A204.1 (cell line): ENCODE data around the gene SON.
A peak's percentile ranks its signal among the peaks of the same experiment; 100 is the strongest.
"Not testable (repeated sequence)": the region's sequence is repeated elsewhere in the genome, so short reads cannot be mapped to it uniquely, and the experiment has no call there.

Experiments
- FAIRE-seq: peaks from 2 replicates; lab custom pipeline; 2012; peaks lifted over from hg19 to GRCh38; lab: Jason Lieb, UNC

Gene SON

DNA sequence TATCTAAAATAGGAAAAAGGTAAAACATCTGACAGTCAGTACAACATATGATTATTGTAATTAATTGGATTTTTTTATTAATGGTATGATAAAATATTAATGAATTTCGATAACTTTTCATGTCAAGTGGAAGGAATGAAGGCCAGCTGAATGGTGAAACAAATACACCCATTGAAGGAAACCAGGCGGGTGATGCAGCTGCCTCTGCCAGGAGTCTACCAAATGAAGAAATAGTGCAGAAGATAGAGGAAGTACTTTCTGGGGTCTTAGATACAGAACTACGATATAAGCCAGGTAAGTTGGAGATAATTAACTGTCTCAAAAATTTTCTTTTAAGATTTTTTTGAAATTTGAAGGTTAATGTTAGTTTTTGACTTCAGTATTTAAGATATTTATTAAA is 3.2 kb downstream of the SON start:
- no peak for FAIRE-seq

GRCh38 chr21:33549848-33550771 is 7.3 kb downstream of the SON start:
- FAIRE-seq, result no peak

DNA sequence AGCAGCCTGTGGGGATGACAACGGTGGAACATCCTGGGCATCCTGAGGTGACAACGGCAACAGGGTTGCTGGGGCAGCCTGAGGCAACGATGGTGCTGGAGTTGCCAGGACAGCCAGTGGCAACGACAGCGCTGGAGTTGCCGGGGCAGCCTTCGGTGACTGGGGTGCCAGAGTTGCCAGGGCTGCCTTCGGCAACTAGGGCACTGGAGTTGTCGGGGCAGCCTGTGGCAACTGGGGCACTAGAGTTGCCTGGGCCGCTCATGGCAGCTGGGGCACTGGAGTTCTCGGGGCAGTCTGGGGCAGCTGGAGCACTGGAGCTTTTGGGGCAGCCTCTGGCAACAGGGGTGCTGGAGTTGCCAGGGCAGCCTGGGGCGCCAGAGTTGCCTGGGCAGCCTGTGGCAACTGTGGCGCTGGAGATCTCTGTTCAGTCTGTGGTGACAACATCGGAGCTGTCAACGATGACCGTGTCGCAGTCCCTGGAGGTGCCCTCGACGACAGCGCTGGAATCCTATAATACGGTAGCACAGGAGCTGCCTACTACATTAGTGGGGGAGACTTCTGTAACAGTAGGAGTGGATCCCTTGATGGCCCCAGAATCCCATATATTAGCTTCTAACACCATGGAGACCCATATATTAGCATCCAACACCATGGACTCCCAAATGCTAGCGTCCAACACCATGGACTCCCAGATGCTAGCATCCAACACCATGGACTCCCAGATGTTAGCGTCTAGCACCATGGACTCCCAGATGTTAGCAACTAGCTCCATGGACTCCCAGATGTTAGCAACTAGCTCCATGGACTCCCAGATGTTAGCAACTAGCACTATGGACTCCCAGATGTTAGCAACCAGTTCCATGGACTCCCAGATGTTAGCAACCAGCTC is 8.2 kb downstream of the SON start:
- no peak for FAIRE-seq

GRCh38 chr21:33551664-33552063 is 8.8 kb downstream of the SON start:
- no peak for FAIRE-seq

DNA sequence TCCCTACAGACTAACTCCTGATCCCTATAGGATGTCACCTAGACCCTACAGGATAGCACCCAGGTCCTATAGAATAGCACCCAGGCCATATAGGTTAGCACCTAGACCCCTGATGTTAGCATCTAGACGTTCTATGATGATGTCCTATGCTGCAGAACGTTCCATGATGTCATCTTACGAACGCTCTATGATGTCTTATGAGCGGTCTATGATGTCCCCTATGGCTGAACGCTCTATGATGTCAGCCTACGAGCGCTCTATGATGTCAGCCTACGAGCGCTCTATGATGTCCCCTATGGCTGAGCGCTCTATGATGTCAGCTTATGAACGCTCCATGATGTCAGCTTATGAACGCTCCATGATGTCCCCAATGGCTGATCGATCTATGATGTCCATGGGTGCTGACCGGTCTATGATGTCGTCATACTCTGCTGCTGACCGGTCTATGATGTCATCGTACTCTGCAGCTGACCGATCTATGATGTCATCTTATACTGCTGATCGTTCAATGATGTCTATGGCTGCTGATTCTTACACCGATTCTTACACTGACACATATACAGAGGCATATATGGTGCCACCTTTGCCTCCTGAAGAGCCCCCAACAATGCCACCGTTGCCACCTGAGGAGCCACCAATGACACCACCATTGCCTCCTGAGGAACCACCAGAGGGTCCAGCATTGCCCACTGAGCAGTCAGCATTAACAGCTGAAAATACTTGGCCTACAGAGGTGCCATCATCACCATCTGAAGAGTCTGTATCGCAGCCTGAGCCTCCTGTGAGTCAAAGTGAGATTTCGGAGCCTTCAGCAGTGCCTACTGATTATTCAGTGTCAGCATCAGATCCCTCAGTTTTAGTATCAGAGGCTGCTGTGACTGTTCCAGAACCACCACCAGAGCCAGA is 9.5 kb downstream of the SON start:
- no peak for FAIRE-seq

- FAIRE-seq, result no peak
Observed at GRCh38 chr21:33552999-33553598, 10.3 kb downstream of the SON start.

DNA sequence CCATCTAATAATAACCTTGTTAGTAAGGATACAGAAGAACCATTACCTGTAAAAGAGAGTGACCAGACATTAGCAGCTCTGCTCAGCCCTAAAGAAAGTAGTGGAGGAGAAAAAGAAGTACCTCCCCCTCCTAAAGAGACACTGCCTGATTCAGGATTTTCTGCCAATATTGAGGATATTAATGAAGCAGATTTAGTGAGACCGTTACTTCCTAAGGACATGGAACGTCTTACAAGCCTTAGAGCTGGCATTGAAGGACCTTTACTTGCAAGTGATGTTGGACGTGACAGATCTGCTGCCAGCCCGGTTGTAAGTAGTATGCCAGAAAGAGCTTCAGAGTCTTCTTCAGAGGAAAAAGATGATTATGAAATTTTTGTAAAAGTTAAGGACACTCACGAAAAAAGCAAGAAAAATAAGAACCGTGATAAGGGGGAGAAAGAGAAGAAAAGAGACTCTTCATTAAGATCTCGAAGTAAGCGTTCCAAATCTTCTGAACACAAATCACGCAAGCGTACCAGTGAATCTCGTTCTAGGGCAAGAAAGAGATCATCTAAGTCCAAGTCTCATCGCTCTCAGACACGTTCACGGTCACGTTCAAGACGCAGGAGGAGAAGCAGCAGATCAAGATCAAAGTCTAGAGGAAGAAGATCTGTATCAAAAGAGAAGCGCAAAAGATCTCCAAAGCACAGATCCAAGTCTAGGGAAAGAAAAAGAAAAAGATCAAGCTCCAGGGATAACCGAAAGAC is 11.6 kb downstream of the SON start:
- no peak for FAIRE-seq

DNA sequence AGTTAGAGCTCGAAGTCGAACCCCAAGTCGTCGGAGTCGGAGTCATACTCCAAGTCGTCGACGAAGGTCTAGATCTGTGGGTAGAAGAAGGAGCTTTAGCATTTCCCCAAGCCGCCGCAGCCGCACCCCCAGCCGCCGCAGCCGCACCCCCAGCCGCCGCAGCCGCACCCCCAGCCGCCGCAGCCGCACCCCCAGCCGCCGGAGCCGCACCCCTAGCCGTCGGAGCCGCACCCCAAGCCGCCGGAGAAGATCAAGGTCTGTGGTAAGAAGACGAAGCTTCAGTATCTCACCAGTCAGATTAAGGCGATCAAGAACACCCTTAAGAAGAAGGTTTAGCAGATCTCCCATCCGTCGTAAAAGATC is 12.1 kb downstream of the SON start:
- FAIRE-seq, result no peak

DNA sequence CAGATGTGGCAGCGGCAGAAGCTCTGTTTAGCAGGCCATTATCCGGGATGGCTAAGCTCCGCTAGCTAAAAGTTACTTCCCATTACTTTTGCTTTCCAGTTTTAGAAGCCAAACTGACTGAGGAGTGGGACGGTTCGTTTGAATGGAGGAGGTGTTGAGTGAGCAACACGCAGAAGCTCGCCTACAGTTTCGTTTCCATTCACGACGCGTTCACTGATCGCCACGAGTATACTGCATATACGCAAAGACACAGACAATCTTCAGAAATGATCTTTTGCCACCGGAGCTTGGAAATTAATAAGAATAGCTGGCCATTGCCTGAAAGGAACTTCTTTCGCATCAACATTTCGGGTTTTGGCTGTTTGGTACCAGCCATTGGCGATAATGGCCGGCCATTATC is 14.6 kb downstream of the SON start:
- no peak for FAIRE-seq

DNA sequence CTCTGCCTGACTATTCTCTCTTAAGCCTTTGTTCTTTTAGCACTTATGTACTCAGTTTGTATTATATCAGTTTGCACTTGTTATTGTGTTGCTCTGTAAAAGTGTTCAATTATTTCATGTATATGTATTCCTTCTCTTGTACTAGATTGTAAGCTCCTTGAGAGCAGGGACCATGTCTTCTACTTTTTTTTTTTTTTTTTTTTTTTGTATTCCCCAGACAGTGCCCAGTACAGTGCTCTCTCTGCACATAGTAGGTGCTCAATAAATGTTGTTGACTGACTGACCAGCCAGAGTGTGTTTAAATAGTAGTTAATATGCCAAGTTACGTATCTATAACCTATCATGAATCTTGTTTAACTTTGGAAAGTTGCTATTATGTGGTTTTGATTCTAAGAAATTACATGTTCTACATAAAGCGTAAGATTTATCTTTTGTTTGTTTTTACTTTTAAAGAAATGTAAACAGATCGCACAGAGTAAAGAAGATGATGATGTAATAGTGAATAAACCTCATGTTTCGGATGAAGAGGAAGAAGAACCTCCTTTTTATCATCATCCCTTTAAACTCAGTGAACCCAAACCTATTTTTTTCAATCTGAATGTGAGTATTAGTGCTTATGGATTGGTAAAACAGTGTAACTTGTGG is 16.1 kb downstream of the SON start:
- no peak for FAIRE-seq

- FAIRE-seq, result no peak
Observed at GRCh38 chr21:33559813-33560212, 17.0 kb downstream of the SON start.

DNA sequence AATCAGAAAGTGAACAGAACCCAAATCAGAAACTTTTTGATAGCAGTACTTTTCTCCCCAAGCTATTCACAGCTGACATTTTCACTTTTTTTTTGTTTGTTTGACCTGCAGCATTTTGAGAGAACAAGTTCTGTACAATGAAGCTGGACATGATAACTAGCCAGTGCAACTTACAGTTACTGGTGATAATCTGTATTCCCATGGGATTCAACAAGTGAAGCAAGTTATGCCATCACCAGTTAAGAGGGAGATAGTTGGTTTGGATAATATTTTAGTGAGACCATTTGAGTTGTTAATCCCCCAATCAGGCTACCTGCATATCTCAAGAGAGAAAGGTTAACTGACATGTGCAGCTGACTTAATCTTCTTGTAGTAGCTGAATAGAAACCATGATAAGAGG is 18.1 kb downstream of the SON start:
- FAIRE-seq, result no peak

GRCh38 chr21:33561373-33561772 is 18.5 kb downstream of the SON start:
- no peak for FAIRE-seq

DNA sequence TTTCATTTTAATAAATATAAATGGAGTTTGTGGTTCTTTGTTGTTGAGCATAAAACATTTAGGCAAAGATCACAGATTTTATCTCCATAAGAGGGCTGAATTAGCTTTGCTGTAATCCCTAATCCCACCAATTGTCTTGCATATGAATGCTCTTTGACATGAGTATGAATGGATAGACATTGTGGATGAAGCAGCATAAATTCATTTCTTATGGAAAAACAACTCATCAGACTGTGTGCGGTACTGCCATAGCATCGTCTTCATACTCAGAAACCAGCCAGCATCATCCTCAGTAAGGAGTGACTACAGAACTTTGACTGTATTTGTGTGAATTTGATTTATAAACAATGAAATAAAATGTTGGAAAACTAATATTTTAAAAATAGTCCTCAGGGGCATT is 19.6 kb downstream of the SON start:
- FAIRE-seq, result no peak

- peak; percentile 32 for FAIRE-seq
Observed at GRCh38 chr21:33566514-33566913, 23.7 kb downstream of the SON start.

GRCh38 chr21:33567914-33568313 is 25.1 kb downstream of the SON start:
- no peak for FAIRE-seq

GRCh38 chr21:33568448-33568847 is 25.6 kb downstream of the SON start:
- no peak for FAIRE-seq

GRCh38 chr21:33569991-33570390 is 27.2 kb downstream of the SON start:
- no peak for FAIRE-seq

GRCh38 chr21:33572350-33572749 is 29.5 kb downstream of the SON start:
- peak; percentile 39 for FAIRE-seq

GRCh38 chr21:33576741-33577141 is 33.9 kb downstream of the SON start:
- FAIRE-seq, result not testable (repeated sequence)

GRCh38 chr21:33578214-33578613 is 35.4 kb downstream of the SON start:
- FAIRE-seq, result no peak
